ENCODE data around the gene CEBPZOS. TPM values are rescaled to one million over a fixed set of nuclear protein-coding genes. Genes with fewer than 3 reads are reported as not detected.

CEBPZOS gene
- total RNA-seq, 1 experiment from 2014 or later: 1.5 TPM

DNA sequence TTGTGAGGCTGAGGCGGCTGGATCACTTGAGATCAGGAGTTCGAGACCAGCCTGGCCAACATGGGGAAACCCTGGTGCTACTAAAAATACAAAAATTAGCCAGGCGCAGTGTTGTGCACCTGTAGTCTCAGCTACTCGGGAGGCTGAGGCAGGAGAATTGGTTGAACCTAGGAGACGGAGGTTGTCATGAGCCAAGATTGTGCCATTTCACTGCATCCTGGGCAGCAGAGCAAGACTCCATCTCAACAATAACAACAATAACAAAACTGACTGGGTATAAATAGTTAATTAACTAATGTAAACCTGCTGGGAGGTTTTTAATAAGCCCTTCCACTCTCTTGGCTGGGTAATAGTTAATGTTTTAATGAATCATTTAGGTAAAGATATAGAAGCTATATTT is 15.7 kb upstream of the CEBPZOS start:
- no peak overlapping the region for H3K18ac ChIP-seq (ENCODE audit: insufficient read length, low read depth, low read length)
- no peaks in the 10 kb centered on the region for H3K9me3 ChIP-seq (ENCODE audit: control insufficient read depth, low read depth, low read length)
- no peak overlapping the region for H4K5ac ChIP-seq (ENCODE audit: insufficient read length, low read depth, low read length)
- no peak overlapping the region for H3T11ph ChIP-seq (ENCODE audit: low read length)
- peaks cover 25 to 29% of the 10 kb centered on the region in 2 experiments for H3K4me1 Mint-ChIP-seq
- no peak overlapping the region for H2BK12ac ChIP-seq (ENCODE audit: insufficient read length, low read depth, low read length)
- no peaks in the 10 kb centered on the region for H3K79me1 ChIP-seq (ENCODE audit: insufficient read depth, low read depth, low read length, poor library complexity, severe bottlenecking)
- H2BK20ac ChIP-seq (ENCODE audit: low read depth, low read length, poor library complexity, severe bottlenecking): no peak overlapping the region
- no peaks in the 10 kb centered on the region for H3K9me3 Mint-ChIP-seq
- H3K14ac ChIP-seq (ENCODE audit: insufficient read depth, low read length): no peak overlapping the region
- H3K27me3 ChIP-seq (ENCODE audit: insufficient read depth, low read length): no peaks in the 10 kb centered on the region
- H3K4me2 ChIP-seq (ENCODE audit: insufficient read depth, insufficient read length, low read length): no peak overlapping the region
- no peak overlapping the region for H4K91ac ChIP-seq (ENCODE audit: insufficient read length, low read depth, low read length)
- no peak overlapping the region for H3K56ac ChIP-seq (ENCODE audit: insufficient read length, low read depth, low read length)
- no peaks in the 10 kb centered on the region for H3K23me2 ChIP-seq (ENCODE audit: insufficient read length, low read depth, low read length, poor library complexity, severe bottlenecking)
- H3K4me1 ChIP-seq (ENCODE audit: insufficient read depth, low read length): no peaks in the 10 kb centered on the region
- H3K27ac Mint-ChIP-seq: peak overlapping the region; percentile 78 to 98 (median 88); a peak in 6 of 7 replicates
- H4K20me1 ChIP-seq (ENCODE audit: control insufficient read depth, insufficient read depth, insufficient read length): no peaks in the 10 kb centered on the region
- no peak overlapping the region for H2AK5ac ChIP-seq (ENCODE audit: insufficient read length, low read length)
- H3K9ac ChIP-seq (ENCODE audit: extremely low read depth, insufficient read length, low read length): no peak overlapping the region
- H3K36me3 Mint-ChIP-seq (ENCODE audit: insufficient read depth in 1 of 3, low read depth in 3 of 3): no peaks in the 10 kb centered on the region
- no peak overlapping the region for H3K27ac ChIP-seq (ENCODE audit: insufficient read length, low read depth, low read length)
- H4K8ac ChIP-seq (replicated peaks; ENCODE audit: insufficient read length, low read depth, low read length): no peak overlapping the region
- TF ChIP-seq, protein P1, sequence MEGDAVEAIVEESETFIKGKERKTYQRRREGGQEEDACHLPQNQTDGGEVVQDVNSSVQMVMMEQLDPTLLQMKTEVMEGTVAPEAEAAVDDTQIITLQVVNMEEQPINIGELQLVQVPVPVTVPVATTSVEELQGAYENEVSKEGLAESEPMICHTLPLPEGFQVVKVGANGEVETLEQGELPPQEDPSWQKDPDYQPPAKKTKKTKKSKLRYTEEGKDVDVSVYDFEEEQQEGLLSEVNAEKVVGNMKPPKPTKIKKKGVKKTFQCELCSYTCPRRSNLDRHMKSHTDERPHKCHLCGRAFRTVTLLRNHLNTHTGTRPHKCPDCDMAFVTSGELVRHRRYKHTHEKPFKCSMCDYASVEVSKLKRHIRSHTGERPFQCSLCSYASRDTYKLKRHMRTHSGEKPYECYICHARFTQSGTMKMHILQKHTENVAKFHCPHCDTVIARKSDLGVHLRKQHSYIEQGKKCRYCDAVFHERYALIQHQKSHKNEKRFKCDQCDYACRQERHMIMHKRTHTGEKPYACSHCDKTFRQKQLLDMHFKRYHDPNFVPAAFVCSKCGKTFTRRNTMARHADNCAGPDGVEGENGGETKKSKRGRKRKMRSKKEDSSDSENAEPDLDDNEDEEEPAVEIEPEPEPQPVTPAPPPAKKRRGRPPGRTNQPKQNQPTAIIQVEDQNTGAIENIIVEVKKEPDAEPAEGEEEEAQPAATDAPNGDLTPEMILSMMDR (conservative IDR thresholded peaks at IDR 0.05): no peak
- no peak overlapping the region for H3K23ac ChIP-seq (ENCODE audit: insufficient read length, low read depth, low read length)
- no peak overlapping the region for H3K4ac ChIP-seq (ENCODE audit: low read depth, low read length)
- no peaks in the 10 kb centered on the region for H3K27me3 Mint-ChIP-seq (ENCODE audit: low read depth)
- H2BK15ac ChIP-seq (ENCODE audit: low read depth, low read length): no peak overlapping the region
- no peak for DNase-seq
- H3K79me2 ChIP-seq (ENCODE audit: insufficient read depth, low read length): no peaks in the 10 kb centered on the region
- H3K4me3 Mint-ChIP-seq: no peak overlapping the region
- H2AFZ ChIP-seq (ENCODE audit: low read length): no peak overlapping the region
- H2BK120ac ChIP-seq (ENCODE audit: low read depth, low read length, poor library complexity, severe bottlenecking): no peak overlapping the region
- H2BK5ac ChIP-seq (ENCODE audit: insufficient read length, low read length): no peak overlapping the region
- no CpG with 5 or more reads among the region's 5 CpGs for WGBS (ENCODE audit: extremely low coverage, insufficient read length, low lambda C conversion rate)
